AG10803 (cell line): ENCODE measurements around the gene PDLIM1.
"Not testable (repeated sequence)": the region's sequence is repeated elsewhere in the genome, so short reads cannot be mapped to it uniquely, and the experiment has no call there.

Source experiments
- DNase-seq: peaks from one replicate; pipeline ENCODE4 v3.0.0; 2010; ENCODE audit warnings: low read depth
- H3K4me3 ChIP-seq: 2 replicates; pipeline ENCODE4 v1.5.1; 2011; ENCODE audit warnings: mild to moderate bottlenecking, low read length, control low read depth
- CTCF ChIP-seq: conservative IDR thresholded peaks from 2 replicates; pipeline ENCODE4 v1.5.1; 2011; ENCODE audit warnings: mild to moderate bottlenecking, low read length, control low read depth, inconsistent platforms

PDLIM1 gene

GRCh38 chr10:95236068-95236903, 54.5 kb downstream of the PDLIM1 start:
- peak; percentile 64 for DNase-seq
- H3K4me3 ChIP-seq = no peak overlapping the region
- no peak for TF ChIP-seq CTCF

DNA sequence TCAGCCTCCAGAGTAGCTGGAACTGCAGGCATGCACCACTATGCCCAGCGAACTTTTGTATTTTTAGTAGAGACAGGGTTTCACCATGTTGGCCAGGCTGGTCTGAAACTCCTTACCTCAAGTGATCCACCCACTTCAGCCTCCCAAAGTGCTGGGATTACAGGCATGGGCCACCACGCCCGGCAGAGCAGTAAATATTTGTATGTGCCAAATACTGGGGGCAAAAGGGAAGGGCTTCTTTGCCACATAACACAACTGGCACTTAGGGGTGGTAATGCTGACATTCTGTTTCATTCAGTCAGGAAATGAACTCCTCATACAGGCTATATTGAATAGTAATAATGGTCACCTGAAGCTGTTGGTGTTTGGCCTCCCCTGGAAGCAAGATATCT, 55.1 kb downstream of the PDLIM1 start:
- no peak overlapping the region for H3K4me3 ChIP-seq
- no peak for DNase-seq
- TF ChIP-seq CTCF = no peak

DNA sequence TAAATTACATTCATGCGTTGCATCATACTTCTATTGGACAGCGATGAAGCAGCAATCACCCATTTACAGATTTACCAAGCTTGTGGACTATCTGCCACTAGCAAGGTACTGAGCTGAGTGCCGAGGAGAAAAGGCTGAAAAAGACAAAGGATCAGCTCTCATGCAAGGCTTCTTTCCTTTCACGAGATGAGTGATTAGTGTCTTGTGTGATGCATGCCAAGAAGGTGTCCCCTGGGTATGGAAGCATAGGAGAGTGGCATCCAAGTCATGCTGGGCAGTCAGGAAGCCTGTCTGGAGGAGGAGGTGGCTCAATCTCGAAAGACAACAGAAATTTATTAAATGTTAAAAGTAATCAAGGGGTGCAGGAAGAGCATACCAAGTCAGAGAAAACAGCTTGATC, 55.9 kb downstream of the PDLIM1 start:
- no peak for TF ChIP-seq CTCF
- no peak overlapping the region for H3K4me3 ChIP-seq
- no peak for DNase-seq

GRCh38 chr10:95233377-95234034, 57.3 kb downstream of the PDLIM1 start:
- no peak overlapping the region for H3K4me3 ChIP-seq
- DNase-seq = peak; percentile 48
- TF ChIP-seq CTCF = no peak

- H3K4me3 ChIP-seq, DNase-seq: not testable (repeated sequence)
Measured at GRCh38 chr10:95230677-95231586, 59.9 kb downstream of the PDLIM1 start.

DNA sequence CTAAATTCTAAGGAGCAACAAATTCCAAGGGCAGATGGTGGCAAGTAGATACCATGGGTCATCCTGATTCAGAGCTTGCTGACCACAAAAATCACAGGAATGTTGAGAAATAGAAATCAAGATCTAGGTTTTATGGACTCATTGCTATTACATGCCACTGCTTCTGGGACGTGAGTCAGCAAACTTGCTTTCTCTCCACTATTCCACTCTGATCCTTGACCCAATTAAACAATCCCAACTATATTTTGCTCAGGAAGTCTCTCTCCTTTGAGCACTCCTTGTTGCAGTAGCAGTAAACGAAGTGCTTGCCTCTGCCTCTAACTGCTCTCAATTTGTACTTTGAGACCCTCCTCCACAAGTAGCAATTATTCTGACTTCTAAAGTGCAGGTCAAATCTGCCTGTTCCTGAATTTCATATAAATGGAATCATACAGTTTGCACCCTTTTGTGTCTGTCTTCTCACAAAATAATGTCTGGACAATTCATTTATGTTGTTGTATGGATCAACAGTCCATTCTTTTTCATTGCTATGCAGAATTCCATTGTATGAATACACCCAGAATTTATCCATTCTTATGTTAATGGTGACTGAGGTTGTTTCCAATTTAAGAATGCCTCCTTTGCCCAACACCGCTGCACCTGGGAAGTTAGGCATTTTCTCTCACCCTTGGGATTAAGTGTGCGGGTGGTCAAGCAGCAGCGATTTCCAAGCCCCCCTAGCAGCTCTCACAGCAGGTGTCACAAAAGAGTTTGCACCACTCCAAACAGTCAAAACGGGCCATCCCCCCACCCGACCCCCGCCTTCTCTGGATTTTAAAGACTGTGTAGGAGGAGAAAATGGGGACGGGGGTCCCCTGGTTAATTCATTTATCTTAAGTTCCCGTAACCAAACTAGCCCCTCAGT, 60.8 kb downstream of the PDLIM1 start:
- peak; percentile 98 for DNase-seq
- no peak overlapping the region for H3K4me3 ChIP-seq
- no peak for TF ChIP-seq CTCF

GRCh38 chr10:95228934-95229723, 61.7 kb downstream of the PDLIM1 start:
- not testable (repeated sequence) for H3K4me3 ChIP-seq, DNase-seq
